ENCODE data around the gene CDH23.

- no peak for TF ChIP-seq GATA2 (IDR thresholded peaks at IDR 0.05; ENCODE audit: low read depth, low read length)
- TF ChIP-seq GATA3 (IDR thresholded peaks at IDR 0.05; ENCODE audit: low read depth, low read length): no peak
Measured at GRCh38 chr10:71804077-71804476, 407.4 kb downstream of the CDH23 start.

All from SH-SY5Y (cell line).